Stimulated activated CD8-positive, alpha-beta memory T cell treated with anti-CD3 and anti-CD28 coated beads, Interleukin-12 subunit alpha, Interleukin-12 subunit beta, amount 100 ng/mL, for 1 hour (primary cell): ENCODE measurements around the gene NPDC1.

ENCODE experiments used
- DNase-seq: peaks from one replicate; pipeline ENCODE4 v3.0.0-alpha.2; 2020; ENCODE audit warnings: low read depth

The NPDC1 gene

DNA sequence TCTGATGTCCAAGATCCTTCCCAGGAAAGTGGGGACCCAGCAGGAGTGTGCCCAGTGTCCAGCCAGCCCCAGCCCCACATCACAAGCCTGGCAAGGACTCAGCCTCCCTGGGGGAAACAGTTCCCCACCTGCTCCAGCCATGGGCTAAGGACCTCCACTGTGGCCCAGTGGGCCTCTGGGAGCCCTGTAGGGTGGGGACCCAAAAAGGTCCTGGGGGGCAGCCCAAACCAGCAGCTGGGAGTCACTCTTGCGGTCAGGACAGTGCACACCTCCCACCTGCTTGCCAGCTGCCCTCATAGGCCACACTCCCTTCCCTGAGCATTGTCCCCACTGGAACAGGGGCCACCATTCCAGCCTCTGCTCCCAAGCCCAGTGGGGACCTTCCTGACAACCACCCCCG, 19.6 kb downstream of the NPDC1 start:
- no peak for DNase-seq

DNA sequence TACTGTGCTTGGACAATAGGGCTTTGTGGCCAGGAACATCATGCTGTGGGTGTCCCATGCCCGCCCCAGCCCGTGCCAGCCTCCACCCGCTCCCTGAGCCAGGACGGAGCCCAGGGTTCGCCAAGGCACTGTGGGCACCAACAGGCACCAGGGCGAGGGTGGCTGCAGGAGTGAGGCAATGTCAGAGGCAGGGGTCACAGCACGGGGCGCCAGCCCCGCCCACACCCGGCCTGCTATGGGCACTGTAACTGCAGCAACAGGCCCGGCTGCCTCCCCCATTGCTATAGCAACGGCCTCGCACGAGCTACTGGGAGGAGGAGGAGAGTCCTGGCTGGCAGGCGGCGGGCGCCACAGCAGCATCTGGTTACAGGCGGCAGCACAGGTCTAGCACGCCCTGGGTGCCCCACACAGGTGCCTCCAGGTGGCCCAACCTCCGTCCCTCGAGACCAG, 20.4 kb downstream of the NPDC1 start:
- DNase-seq: no peak

DNA sequence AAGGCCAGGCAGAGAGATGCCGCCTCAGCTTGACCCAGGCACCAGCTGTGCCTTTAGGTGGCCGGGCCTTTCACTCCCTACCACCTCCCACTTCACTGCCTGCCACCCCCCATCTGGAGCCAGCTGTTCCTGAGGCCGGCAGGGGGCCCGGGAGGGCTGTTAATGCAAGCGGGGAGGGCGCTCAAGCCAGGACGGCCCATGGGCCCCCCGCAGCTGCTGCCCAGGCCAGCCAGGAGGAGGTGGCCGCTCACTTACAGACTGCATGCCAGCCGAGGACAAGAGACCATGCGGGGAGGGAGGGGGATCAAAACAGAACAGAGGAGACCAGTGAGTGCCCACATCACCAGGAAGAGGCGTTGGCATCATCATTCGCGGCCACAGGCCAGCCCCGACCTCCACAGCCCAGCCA, 22.4 kb downstream of the NPDC1 start:
- DNase-seq: no peak

DNA sequence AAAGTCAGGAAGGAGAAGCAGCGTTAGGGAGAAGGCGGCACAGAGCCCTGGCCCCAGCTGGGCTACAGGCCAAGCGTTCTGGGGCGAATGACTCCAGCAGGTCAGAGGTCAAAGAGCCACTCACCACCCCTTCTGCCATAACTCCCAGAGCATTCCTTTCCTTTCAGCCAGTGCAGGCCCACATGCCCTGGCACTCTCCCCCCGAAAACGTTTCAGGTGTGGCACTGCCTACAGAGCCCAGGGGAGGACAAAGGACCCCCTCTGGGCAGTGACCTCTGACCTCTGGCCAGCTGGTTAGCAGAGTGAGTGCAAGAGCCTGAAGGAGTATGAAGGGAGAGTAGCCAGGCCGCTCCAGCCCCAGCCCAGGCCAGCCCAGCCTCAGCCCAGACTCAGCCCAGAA, 22.8 kb downstream of the NPDC1 start:
- DNase-seq: no peak

DNA sequence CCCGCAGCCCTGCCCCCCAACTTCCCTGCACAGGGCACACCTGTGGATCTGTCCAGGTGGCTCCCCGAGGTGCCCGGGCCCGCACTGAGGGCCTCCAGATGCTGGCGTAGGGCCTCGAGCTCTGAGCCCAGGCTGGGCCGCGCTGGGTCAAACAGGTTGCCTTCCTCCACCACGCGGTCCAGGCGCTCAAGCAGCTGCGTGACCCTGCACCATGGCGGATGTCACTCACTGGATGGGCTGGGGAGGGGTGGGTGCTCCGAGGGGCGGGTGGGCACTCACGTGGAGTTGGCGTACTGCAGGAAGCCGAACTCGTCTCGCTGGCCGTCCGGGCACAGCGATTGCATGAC, 23.3 kb downstream of the NPDC1 start:
- DNase-seq: no peak

DNA sequence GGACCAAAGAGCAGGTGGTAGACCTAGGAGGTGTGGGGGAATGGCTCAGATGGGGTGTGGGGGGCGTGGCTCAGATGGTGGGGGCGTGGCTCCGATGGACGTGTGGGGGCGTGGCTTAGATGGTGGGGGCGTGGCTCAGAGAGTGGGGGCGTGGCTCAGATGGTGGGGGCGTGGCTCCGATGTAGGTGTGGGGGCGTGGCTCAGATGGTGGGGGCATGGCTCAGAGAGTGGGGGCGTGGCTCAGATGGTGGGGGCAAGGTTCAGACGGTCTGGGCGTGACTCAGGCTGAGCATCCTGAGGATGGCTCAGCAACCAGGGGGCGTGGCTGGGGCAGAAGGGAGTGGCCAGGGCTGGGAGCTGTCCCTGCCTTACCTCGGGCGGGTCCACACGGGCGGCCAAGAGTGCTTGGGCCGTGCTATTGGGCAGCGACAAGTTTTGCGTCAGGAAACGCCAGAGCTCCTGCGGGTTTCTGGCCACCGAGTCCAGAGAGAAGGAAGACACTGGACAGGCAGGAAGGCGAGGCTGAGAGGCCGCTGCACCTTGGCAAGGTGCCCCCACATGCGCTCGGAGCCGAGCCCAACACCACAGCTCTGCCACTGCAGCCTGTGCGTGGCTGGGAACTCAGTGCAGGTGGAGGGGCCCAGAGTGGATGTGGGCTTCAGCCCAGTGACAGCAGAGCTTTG, 23.9 kb downstream of the NPDC1 start:
- peak; percentile 48 for DNase-seq

DNA sequence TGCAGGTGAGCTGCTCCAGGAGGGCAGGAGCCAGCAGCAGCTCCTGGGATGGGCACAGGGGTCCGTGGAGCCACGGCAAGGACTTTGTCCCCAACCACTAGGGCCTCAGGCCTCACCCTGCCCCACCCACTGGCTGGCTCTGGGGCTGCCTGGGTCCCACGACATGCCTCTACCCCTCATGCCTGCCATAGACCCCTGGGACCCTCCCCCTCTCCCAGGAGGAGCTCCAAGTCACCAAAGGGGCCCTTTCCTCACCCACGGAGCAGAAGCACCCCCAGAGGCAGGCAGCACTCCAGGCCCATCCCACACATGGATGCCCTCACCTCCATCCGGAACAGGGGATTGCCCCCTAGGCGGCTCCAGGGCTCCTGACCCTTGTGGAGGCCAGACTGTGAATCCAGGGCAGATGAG, 24.4 kb downstream of the NPDC1 start:
- DNase-seq: no peak

DNA sequence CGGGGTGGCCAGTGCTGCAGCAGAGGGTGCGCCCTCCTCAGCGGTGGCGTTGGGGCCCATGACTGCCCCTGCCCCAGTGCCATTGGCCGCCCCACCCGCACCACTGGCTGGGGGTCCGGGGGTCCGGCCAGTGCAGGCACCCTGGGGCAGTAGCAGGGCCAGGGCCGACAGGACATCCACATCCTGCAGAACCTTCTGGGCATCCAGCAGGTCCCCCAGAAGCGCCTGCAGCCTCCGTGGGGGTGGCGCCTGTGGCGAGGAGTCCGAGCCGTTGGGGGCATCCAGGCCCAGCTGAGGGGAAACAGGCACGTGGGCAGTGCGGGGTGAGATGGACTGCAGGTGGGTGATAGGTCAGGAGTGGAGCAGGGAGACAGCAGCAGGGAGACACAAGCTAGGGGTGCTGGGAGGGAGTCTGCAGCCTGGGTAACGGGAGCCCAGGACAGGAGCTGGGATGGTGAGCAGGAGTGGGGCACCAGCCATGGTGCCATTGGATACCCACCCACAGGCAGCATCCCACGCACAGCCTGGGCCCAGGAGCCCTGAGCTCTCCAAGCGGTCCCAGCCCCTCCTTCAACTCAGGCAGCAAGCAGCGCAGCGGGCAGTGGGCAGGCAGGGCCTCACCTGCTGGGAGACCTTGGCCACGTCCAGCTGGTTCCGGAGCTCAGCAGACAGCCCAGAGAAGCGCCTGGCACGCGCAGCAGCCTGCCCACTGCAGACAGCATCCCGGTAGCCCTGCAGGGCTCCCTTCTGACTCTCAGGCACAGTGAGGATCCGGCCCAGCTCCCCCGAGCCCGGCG, 25.0 kb downstream of the NPDC1 start:
- DNase-seq: no peak

DNA sequence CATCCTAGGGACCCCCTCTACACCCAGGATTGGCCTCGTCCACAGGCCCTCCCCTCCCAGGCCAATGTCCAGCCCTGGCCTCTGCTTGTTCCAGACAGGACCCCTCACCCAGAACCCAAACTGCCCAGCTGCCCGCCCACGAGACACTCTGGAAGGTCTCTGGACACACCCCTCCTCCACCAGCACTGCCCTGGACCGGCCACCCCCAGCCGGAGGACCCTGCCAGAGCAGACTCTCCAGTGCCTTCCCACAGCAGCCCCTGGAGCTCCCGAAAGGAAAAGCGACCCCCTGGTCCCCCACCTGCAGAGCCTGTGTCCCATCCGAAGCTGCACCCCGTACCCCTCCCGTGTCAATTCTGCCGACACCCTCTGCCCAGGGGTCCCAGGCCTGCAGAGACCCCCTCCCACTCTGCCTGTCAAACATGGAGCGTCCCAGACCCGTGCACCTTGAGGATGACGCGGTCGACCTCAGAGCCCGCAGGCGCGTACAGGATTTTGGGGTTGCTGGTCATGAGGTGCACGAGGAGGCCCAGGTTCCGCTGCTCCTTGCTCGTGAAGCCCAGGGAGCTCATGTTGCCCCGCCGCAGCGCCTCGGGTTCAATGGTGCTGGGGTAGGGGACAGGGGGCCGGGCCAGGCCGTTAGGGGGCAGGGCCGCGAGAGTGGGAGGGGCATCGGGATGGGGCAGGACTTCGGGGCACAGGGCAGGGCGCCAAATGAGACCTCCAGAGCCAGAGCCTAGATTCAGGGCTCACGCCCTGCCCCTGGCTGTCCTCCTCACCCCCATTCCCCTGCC, 25.9 kb downstream of the NPDC1 start:
- DNase-seq: no peak

DNA sequence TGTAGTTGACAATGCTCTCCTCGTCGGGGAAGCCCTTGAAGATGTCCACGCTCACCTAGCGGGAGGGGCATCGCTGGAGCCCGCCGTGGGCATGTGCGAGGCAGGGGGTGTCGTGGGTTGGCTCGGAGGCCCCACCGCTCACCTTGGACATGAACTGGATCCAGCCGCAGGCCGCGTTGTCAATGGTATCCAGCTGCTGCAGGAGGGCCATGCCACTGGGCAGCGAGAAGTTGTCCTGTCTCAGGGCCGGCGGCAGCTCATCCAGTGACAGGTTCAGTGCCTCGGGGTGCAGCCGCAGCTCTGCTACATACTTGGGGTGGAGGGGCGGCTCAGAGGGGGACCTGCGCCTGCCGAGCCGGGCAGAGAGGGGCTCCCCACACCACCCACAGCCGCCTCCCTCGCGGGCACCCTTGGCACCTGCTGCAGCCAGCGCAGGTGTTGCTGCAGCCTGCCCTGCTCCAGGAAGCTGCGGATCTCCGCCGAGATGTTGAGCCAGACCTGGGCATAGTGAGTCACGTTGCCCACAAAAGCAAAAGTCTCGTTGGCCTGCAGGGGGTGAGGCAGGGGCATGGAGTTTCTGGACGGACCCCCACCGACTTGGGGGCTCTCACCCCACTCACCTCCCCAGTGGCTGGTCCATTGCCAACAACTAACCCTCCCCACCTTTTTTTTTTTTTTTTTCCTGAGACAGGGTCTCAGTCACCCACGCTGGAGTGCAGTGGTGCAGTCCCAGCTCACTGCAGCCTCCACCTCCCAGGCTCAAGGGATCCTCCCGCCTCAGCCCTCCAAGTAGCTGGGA, 27.0 kb downstream of the NPDC1 start:
- no peak for DNase-seq

DNA sequence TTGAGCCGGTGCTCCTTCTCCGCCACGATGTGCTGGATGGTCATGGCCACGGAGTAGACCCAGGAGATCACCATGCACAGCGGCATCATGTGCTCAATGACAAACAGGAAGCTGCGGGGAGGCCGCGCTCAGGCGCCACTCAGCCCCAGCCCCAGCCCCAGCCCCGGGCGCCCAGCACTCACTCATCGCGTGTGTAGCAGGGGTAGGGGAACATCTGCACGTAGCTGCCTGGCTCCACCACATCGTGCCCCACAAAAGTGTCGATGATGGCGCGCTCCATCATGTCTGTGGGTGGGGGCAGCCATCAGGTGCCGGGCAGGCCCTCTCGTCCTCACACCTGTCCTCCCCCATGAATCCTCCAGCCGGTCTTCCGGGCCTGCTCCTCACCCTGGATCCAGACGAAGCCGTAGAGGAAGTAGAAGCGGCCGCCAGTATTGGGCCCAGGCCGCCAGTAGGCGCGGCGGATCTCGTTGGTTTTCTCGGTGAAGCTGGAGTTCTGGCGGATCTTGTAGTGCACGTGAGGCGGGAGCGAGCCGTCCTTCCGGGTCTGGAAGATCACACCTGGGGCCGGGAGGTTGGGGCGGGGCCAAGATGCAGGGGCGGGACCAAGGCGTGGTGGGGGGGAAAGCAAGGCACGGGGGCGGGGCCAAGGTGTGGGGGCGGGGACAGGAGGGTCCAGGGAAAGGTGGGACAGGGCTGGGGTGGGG, 28.0 kb downstream of the NPDC1 start:
- no peak for DNase-seq

DNA sequence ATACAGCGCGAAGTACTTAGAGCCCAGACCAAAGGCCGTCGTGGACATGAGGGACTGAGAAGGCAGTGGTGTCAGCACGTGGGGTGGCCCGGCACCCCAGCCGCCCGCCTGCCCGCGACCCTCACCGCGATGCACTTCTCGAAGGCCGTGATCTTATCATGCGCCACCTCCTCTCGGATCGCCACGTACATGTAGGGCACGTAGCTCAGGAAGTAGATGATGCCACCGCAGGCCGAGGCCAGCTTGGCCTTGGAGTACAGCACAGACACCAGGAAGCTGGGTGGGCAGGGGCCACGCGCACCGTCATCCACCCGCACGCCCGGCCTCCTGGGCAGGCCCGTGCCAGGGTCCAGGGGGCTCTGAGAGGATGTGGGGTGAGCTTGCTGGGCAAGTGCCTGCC, 28.9 kb downstream of the NPDC1 start:
- DNase-seq: no peak

DNA sequence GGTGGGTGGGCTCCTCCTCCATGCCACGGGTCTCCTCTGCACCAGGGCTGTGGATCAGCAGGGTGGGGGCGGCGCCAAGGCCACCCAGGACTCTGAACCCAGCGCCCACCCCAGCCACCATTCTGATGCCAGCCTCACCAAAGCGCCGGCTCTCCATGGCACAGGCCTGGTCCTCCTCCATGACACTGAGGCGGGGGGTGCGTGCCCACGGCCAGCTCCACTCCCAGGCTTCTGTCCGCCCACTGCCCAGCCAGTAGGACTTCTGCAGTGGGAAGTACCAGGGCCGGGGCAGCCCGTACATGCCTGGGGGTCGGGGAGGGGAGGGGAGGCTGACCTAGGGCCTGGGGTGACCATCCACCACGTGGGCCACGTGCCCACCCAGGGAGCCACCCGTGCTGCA, 29.5 kb downstream of the NPDC1 start:
- DNase-seq: no peak

DNA sequence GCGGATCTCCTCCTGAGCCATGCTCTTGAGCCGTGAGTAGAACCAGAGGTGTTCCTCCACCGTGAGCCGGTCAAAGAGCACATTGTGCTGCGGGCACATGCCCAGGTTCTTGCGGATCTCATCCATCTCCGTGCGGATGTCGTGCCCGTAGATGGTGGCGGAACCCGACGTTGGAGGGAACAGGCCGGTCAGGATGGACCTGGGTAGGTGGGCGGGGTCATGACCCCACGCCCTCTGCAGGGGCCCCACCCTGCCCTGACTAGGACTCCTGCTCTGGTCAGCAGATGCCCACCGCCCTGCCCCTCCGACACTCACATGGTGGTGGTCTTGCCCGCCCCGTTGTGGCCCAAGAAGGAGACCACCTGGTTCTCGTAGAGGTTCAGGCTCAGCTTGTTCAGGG, 30.0 kb downstream of the NPDC1 start:
- no peak for DNase-seq

DNA sequence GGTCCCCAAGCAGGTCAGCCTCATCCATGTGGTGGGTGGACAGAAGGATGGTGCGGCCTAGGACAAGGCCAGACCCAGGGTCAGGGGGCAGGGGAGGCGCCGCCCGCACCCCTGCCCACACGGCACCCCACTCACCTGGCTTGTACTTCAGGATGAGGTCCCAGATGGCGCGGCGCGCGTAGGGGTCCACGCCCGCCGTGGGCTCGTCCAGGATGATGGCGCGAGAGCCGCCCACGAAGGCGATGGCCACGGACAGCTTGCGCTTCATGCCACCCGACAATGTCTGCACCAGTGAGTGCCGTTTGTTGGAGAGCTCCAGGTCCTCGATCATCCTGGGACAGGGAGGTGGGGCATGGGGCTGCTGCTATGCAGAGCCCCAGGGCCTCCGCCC, 30.4 kb downstream of the NPDC1 start:
- no peak for DNase-seq

DNA sequence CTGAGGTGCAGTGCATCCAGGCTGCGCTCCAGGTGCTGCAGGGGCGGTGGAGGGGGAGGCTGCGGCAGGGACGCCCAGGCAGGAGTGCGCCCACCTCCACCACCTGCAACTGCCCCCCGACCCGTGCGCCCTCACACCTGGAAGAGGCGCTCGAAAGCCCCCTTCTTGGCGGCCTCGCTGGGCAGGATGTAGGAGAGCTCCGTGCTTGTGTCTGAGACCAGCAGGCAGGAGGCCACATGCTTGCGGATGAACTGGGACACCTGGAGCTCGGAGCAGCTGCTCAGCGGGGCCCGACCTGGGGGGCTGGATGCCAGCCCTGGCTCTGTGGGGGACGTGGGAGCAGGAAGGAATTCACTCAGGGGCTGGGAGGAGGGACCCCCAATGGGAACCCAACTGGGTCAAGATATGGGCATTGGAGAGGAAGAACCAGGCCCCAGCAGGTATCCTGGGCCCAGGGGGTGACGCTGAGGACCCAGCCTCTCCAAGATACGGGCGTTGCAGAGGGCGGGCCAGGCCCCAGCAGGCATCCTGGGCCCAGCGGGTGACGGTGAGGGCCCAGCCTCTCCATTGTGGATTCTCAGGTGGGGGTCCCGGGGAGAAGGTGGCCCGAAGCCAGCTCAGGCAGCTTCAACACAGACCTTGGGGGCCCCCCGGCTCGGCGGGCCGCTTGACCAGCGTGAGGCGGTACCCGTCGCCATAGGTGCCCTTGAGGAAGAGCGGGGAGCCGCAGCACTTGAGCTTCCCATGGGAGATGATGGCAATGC, 31.0 kb downstream of the NPDC1 start:
- no peak for DNase-seq

DNA sequence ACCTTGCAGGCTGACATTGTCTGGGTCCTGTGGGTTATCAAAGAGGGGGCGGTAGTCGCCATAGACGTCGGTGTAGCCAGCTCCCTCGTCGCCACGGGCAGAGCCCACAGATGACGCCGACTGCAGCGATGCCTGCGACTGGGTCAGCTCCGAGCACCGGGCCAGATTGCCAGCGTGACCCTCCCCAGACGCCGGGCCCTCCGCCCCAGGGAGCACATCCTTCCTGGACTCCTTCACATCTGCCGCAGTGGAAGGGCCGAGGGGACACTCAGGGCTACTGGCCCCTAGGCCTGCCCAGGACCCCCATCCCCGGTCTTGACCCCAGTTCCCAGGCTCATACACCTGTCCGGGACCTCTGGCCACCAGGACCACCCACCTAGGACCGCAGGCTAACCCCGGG, 31.8 kb downstream of the NPDC1 start:
- DNase-seq: no peak

DNA sequence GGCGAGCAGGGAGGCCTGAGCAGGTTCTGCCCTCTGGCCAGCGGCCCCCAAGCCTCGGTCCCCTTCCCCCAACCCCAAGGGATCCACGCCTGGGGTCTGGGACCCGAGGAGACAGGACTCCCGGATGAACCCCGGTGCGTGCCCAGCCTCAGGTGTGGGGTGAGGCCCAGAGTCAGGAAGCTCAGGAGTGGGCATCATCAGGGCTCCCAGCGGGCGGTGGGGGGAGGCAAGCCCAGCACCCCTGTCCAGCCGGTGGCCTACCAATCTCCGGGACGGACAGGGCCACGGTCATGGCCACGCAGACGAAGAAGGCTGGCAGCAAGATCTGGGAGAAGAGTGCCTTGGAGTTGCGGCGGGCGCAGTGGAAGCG, 32.4 kb downstream of the NPDC1 start:
- DNase-seq: no peak

DNA sequence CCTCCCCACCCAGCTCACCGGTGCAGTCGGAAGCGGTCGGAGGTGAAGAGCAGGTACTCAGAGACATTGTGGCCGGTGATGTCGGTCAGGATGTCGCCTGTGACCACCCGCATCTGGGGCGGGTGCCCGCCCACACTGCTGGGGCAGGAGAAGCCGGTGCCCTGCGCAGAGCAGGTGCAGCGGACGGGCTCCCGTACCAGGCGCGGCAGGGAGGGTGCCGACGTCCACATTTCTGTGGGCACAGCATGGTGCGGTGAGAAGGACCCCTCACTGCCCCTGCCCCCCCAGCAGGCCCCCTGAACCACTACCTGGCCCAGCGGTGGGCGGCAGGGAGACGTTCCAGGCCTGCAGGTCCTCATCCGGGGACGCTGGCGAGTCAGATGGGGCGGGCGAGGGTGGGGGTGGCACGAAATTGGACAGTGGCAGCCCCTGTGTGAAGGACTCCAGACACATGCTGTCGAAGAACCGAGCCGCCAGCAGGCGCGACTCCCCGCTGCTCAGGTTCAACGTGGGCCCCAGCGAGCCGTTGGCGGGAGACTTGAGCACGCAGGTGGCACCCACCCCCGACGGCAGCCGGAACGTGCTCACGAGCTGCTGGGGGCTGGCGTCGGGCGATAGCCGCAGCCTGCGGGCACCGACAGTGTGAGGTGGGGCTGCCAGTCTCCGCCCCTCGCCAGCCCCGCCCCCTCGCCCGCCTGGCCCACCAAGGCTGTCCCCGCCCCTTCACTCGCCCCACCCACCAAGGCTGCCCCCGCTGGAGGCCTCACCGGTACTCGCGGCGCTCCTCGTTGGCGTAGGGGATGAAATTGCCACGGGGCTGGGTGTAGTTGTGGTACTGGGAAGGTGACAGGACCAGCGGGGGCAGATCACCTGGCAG, 33.0 kb downstream of the NPDC1 start:
- DNase-seq: no peak
